Stimulated activated CD4-positive, alpha-beta T cell treated with anti-CD3 and anti-CD28 coated beads, Interleukin-1b, Interleukin-23, amount 100 ng/mL, for 48 hours (primary cell): ENCODE data around the gene TMEM14B.
"Not testable (repeated sequence)": the region's sequence is repeated elsewhere in the genome, so short reads cannot be mapped to it uniquely, and the experiment has no call there.

Experiments
- DNase-seq: peaks from one replicate; pipeline ENCODE4 v3.0.0-alpha.2; 2020

Gene TMEM14B

DNA sequence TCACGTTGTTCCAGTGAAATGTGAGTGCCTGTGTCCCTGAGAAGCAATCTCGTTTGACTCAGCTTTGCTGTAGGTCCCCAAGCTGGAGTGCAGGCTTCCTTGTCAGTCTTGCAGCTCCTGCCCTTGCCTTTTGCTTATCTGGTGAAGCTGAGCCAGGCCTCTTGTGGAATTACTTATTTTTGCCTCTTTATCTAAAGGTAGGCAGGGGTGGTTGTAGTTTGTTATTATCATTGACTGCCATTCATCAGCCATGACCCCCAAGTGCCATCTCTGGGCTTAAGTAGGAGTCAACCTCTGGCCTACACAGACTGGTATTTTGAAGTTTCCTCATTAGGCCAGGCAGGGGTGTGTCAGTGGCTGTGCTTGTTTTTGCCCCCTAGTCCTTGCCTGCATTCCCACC is 2.1 kb downstream of the TMEM14B start:
- no peak for DNase-seq

DNA sequence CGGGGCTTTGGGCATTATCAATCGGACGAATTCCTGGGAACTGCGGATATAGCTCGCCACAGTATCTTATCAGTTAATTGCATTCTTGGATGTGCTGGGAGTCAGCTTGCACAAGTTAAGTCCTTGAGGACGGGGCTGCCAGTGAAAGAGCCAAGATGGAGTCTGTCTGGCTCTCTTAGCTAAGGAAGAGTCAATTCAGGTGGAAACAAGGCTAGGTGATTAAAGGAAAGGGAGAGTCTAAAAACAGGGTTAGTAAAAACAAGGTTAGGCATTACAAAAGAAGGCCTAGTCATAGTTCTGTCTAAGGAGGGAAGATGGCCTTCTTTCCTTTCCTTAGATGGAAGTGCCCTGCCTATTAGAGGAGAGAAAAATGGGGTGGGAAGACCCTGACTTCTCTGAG is 3.0 kb downstream of the TMEM14B start:
- not testable (repeated sequence) for DNase-seq

DNA sequence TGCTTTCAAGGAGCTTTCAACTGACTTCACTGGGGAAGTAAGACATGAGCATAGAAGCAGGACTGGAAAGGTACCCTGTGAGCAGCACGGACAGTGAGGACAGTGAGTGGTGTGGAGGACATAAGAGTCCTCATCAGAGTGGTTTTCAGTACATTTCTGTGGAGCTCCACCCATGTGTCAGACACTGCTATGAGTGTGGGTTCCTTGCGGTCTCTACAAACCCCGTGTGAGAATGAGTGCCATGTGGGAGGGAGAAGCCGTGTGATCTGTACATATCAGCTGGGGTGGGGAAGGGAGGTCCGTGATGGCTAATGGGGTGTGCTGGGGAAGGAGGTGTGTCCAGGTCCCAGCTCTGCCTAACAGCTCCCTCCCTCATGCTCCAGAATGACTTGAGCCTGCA is 4.2 kb downstream of the TMEM14B start:
- DNase-seq, result not testable (repeated sequence)

DNA sequence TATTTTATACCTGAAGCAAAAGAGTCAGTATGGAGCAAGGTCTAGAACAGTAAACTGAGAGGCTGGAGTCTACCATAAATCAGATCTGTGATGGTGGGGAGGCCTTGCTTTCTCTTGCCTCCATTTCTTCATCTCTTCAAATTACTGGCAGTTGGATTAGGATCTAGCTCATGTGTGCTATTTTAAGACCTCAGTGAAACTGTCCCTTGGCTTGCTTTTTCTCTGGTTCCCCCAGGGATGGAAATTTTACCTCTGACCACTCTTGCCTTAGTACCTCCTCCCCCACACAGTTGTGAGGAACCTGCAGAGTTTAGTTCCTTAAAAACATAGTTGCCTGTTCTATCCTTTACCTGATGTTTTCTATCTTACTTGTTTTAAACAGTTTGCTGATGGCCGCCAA is 8.5 kb downstream of the TMEM14B start:
- no peak for DNase-seq

DNA sequence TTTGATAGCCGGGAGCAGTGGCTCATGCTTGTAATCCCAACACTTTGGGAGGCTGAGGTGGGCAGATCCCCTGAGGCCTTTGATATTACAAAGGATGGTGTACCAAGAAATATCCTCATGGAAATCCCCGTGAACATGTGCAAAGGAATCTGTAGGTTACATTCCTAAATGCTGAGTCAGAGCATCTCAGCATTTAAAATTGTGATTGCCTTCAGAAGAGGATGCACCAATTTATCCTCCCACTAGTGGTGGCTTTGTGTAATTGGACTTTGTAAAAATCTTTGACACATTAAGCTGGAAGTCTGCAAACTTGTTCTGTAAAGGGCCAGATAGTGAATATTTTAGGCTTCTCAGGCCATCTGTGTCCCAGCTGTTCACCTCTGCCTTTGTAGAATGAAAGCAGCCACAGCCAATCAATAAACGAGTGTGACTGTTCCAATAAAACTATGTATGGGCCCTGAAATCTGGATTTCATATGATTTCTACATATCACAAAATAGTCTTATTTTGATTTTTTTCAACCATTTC is 11.8 kb downstream of the TMEM14B start:
- no peak for DNase-seq

DNA sequence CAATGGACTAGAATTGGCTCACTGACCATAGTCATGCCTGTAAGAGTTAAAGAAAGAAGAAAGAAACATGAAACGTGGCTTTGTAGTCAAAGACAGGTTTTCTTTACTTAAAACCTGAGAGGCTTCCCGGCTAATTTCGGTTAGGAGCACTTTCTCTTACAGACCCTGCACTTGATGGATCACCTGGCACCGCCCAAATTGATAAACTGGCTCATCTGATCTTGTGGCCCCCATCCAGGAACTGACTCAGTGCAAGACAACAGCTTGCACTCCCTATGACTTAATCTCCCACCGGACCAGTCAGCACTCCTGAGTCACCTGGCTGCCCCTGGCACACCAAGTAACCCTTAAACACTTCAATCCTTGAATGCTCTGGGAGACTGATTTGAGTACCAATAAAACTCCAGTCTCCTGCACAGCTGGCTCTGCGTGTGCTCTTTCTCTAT is 12.3 kb downstream of the TMEM14B start:
- DNase-seq, result peak; percentile 15

DNA sequence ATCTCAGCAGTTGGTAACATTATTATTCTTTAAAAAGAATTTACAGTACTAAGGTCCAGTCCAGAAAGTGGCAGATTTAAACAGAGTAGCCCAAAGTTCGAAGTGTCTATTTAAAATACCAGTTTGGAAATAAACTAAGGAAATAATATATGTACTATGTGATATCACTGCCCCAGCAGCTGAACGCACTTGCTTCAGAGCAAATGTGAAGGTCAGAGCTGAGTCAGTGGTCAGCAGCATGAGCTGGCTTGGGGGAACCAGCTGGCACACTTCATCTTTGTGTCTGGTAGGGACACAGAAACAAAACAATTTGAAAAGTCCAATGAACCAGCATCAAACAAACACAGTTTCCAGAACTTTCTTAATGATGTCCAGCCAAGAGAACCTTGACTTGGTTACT is 15.4 kb downstream of the TMEM14B start:
- DNase-seq, result no peak

DNA sequence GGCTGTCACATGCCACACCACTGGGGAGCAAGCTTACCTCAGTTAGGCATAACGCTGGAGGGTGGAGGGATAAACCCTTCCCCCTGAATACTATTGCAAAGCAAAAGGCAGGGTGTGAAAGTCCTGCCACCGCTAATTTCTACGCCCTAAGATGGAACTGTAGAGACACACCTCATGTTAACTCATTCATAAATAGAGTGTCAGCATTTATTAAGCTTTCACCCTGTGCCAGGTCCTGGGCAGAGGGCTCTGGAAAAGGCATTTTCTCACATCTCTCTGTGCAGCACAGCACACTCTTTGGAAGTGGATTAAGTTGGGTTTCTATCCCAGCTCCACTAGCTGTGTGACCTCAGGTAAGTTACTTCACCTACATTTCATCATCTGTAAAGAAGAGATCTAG is 21.8 kb downstream of the TMEM14B start:
- DNase-seq, result no peak

DNA sequence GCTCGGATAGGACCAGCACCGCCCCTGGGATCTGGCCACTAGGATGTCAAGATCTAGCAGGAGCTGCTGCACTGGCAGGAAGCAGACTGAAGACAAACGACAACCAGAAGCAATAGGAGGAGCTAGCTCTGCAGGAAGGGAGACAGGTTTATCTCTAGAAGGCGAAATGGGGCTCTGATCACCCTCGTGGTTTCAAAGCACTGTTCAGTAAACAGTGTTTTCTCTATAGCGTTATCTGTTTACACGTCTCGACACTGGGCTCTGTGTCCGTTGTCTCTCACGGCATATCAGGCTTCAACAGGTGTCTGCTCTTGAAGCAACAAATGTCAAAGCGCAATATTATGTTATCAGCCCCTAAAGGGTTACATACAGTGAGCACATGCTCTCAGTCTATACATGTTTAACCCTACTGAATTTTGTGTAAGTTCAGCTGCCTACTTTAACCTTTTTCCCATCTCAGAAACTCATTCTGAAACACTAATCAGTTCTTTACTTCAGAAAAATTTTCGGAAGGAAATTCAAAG is 23.8 kb downstream of the TMEM14B start:
- DNase-seq, result no peak

DNA sequence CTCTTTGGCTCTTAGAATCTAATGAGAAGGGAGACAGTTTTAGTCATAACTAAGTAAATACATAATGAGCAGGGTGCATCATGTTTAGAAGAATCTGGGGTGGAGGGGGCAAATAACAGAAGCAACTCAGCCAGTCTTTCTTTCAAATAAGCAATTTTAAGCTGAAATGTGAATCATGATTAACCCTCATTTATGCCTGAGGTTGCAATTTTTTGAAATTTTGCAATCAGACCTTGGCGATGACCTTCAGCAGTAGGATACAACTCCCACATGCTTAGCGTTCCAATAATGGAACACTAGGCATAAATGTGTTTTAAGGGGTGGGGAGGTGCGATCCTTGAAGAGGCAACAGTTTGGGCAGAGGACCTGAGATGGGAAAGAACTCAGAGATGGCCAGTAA is 30.6 kb downstream of the TMEM14B start:
- DNase-seq, result no peak

DNA sequence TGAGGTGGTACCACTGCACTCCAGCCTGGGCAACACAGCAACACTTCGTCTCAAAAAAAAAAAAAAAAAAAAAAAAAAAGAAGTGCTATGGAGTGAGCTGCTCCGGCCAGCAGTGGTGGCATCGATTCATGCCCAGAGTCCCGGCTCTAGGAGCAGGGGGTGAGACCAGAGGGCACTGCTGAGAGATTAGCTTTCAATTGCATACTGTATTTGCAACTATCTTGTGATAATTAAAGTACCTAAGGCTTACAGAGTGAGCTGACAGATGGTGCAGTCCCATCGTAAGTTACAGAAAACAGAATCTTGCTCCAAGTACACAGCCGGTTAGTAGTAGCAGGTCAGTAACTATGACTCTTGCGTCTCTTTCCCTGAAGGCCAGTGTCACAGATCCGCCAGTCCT is 31.5 kb downstream of the TMEM14B start:
- DNase-seq, result no peak

DNA sequence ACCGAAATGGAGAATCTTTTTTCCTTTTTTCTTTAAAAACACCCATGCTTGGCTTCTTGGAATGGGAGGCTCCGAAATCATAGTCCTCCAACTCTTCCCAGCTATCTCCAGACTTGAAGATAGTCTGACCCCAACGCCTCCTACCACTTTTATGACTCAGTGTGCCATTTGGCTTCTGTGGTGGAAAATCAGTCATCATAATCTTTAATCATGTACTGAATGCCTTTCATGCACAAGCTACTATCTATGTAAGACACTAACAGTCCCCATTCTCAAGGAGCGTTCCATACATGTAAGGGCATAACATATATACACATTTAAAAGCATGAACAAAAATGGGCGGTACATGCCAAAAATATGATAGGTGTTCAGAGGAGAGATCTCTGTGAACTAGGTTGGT is 44.1 kb downstream of the TMEM14B start:
- no peak for DNase-seq

DNA sequence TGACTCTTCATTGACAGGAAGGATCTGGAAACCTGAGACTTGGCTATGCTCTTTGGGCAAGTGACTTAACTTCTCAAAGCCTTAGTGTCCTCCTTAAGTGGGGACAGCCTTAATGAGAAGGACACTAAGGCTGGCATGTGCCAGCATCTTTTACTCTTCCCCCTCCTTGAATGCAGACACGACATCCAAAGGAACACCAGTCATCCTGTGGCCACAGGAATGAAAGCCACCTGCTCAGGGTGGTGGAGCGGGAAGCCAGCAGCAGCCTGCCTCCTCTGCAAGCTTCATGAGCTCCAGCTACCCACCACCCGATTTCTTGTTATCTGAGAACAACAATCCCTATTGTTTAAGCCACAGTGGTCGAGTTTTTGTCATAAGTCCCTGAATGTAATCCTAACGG is 44.5 kb downstream of the TMEM14B start:
- no peak for DNase-seq

DNA sequence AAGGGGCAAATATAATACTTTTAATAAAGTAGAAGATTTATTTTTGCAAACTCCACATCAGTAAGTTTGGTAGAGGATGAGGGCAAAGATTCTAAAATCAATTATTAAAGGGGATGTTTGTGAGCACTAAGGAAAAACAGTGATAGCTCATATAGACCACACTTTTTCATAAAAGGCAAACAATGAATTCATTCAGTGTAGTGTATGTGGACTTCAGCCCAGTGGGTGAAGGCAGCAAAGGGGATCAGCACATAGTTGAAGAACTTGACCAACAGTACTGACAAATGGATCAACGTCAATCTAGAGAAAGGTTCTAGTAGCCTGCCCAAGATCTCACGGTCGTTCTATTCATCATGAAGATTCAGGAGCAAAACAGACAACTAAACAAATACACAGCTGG is 45.4 kb downstream of the TMEM14B start:
- no peak for DNase-seq

DNA sequence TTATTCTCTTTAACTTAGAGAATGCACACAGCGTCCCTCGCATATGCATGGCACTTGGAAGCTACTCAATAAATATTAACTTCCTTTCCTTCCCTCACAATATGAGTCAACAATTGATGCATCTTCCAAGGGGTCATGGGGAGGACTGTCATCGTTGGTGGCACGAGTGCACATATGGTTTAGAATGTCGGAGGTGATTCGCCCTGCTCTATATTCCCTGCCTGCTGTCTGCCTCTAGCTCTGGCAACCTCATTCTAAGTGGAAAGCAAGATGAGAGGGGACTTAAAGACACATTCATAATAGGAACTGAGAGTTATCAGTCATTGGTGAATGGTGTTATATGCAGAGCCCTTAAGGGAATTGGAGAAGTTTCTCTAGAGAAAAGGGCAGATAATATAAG is 46.1 kb downstream of the TMEM14B start:
- DNase-seq, result peak; percentile 5

DNA sequence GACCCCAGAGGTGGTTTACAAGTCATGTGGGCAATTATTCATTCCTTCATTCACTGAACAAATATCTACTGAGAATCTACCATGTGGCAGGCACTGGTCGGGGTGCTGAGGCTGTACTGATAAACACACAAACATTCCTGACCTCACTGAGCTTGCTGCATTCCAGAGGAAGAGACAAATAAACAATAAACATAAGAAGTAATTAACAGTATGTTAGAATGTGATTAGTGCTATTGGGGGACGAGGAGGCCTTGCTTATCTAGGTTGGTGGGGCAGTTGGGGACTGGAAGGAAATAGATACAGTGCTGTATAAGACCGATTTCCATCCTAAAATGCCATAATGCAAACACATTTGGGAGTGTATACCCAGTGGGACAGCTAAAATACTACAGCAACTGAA is 46.6 kb downstream of the TMEM14B start:
- no peak for DNase-seq

DNA sequence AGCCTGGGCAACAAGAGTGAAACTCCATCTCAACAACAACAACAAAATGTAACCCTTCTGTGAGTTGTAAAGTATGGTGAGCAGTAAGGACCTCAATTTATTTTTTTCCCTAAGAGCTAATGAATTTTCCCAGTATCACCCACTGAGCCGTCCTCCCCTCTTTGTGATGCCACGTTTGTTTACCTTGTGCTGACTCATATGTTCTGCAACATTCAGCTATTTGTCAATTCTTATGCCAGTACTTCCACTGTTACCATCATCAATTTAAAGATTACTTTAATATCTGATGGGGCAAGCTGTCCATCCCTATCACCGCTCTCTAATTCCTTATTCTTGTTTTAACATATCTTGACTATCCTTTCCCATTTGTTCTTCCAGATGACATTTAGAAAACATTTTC is 53.2 kb downstream of the TMEM14B start:
- DNase-seq, result no peak

DNA sequence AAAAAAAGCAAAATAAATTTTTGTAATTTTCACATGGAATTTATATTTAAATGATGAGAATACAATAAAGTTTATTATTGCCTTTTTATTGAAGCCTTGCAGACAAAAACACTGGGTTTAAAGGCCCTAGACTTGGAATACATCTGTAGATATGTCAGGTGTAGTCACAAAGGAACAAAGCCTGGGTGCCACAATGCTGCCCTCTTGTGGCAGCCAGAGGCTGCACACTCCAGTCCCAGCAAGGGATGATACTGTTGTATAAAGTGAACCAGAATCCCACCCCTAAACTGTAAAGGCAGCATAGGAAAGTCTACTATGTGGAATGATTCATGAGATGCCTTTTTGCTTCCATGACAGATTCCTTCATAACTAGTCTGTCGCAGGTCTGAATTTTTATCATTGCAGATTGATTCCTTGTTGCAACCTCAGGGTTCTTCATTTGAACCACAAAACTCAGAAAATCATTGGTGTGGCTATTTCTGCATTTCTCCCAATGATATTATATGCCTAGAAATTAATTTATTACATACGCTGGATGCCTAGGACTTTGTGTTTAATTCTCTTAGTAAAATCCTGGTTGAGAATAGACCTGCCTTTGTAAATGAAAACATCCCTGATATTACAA is 53.7 kb downstream of the TMEM14B start:
- DNase-seq, result peak; percentile 60
